HEK293 (cell line): ENCODE data around the gene GTF2IRD1.

Experiments used
- CTCF ChIP-seq: fragments of 450-650 bp; formaldehyde crosslinking; IDR thresholded peaks from 2 replicates; pipeline ENCODE4 v1.5.1; 2016; ENCODE audit warnings: missing biosample characterization, missing genetic modification characterization
- KLF10 ChIP-seq: fragments of 450-650 bp; IDR thresholded peaks from 2 replicates; pipeline ENCODE4 v1.5.1; 2018; ENCODE audit warnings: missing biosample characterization, mild to moderate bottlenecking, missing genetic modification characterization
- PRDM6 ChIP-seq: fragments of 450-650 bp; formaldehyde crosslinking; IDR thresholded peaks from 2 replicates; pipeline ENCODE4 v1.5.1; 2017; ENCODE audit warnings: missing biosample characterization, missing genetic modification characterization
- ZBTB7A ChIP-seq: fragments of 450-650 bp; formaldehyde crosslinking; IDR thresholded peaks from 2 replicates; pipeline ENCODE4 v1.5.1; 2016; ENCODE audit warnings: low read depth, missing biosample characterization, missing genetic modification characterization
- ZFHX2 ChIP-seq: fragments of 450-650 bp; formaldehyde crosslinking; conservative IDR thresholded peaks from 2 replicates; pipeline ENCODE4 v1.5.1; 2016; ENCODE audit warnings: missing biosample characterization, missing genetic modification characterization
- ZNF530 ChIP-seq: fragments of 450-650 bp; formaldehyde crosslinking; IDR thresholded peaks from 2 replicates; pipeline ENCODE4 v1.5.1; 2016; ENCODE audit warnings: low read depth, missing biosample characterization, missing genetic modification characterization
- ZNF707 ChIP-seq: fragments of 450-650 bp; formaldehyde crosslinking; IDR thresholded peaks from 2 replicates; pipeline ENCODE4 v1.5.1; 2016; ENCODE audit warnings: missing biosample characterization, missing genetic modification characterization
- TF ChIP-seq, protein P1 (sequence below): fragments of 450-650 bp; formaldehyde crosslinking; IDR thresholded peaks from 2 replicates; pipeline ENCODE4 v1.5.1; 2016; ENCODE audit warnings: missing biosample characterization, missing genetic modification characterization

DNA sequence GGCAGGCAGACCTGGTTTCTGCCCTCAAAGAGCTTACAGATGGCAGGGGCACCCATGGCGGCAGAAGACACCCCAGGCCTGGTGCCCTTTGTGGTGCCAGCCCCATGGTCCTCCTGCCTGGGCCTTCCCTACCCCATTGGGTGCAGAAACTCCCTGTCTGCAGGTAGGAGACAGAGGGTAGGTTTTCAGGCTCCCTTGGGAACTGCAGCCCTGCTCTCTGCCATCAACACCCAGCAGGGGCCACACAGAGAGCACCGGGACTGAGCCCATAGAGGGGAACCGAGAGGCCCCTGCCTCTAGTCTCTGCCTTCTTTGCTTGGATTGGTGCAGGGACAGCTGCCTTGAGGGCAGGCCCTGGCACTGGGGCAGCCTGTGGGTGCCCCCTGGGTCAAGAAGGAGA lies 52.6 kb downstream of the GTF2IRD1 start:
- TF ChIP-seq PRDM6 (tag by site-specific recombination) (no peak), CTCF (no peak), ZNF530 (tag by site-specific recombination) (no peak), ZBTB7A (tag by site-specific recombination) (no peak), KLF10 (tag by site-specific recombination) (no peak), ZFHX2 (tag by site-specific recombination) (no peak), ZNF707 (no peak)
- TF ChIP-seq, protein P1, sequence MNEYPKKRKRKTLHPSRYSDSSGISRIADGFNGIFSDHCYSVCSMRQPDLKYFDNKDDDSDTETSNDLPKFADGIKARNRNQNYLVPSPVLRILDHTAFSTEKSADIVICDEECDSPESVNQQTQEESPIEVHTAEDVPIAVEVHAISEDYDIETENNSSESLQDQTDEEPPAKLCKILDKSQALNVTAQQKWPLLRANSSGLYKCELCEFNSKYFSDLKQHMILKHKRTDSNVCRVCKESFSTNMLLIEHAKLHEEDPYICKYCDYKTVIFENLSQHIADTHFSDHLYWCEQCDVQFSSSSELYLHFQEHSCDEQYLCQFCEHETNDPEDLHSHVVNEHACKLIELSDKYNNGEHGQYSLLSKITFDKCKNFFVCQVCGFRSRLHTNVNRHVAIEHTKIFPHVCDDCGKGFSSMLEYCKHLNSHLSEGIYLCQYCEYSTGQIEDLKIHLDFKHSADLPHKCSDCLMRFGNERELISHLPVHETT (tag by site-specific recombination), result no peak
